Forelimb muscle (tissue), 1 donor: Measurements from ENCODE around the gene TGFA. TPM values are rescaled to one million over a fixed set of nuclear protein-coding genes. Genes with fewer than 3 reads are reported as not detected.

ENCODE experiments used
- DNase-seq: peaks from one replicate; pipeline ENCODE4 v3.0.0-alpha.2; 2013; ENCODE audit warnings: low read depth
- polyA plus RNA-seq: library from polyadenylated mRNA; unstranded; fragments of 120-200 nt; gene quantifications from one replicate; pipeline ENCODE4 v1.2.1, GENCODE V29; 2013; ENCODE audit not compliant: insufficient read length

Gene TGFA
- polyA plus RNA-seq, 1 donor = 0.85 TPM

- no peak for DNase-seq
These were observed 89.6 kb downstream of the TGFA start for GRCh38 chr2:70463997-70464396.

DNA sequence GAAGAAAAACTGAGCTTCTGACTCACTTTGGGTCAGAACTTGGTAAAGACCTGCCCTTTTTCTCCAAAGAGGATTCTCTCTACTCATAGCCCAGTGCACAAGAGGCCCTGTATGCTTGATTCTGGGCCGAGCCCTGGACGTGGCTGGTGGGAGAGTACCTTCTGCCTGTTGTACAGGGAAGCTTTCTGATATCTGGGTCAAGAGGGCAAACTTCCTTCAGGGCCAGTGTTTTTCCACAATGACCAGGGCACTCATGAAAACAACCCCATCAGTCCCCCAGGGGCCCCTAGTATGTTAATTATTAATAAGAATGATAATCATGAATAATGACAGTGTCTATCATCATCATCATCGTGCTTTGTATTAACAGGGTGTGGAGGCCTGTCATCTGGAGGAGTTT is 90.0 kb downstream of the TGFA start:
- no peak for DNase-seq

GRCh38 chr2:70461981-70462876 is 91.4 kb downstream of the TGFA start:
- no peak for DNase-seq

- DNase-seq = no peak
These were observed 92.2 kb downstream of the TGFA start for GRCh38 chr2:70461414-70461813.

GRCh38 chr2:70460333-70460732 is 93.3 kb downstream of the TGFA start:
- DNase-seq = no peak

GRCh38 chr2:70458661-70459060 is 95.0 kb downstream of the TGFA start:
- DNase-seq = no peak

- DNase-seq = no peak
These were observed 96.8 kb downstream of the TGFA start for GRCh38 chr2:70456585-70457495.

DNA sequence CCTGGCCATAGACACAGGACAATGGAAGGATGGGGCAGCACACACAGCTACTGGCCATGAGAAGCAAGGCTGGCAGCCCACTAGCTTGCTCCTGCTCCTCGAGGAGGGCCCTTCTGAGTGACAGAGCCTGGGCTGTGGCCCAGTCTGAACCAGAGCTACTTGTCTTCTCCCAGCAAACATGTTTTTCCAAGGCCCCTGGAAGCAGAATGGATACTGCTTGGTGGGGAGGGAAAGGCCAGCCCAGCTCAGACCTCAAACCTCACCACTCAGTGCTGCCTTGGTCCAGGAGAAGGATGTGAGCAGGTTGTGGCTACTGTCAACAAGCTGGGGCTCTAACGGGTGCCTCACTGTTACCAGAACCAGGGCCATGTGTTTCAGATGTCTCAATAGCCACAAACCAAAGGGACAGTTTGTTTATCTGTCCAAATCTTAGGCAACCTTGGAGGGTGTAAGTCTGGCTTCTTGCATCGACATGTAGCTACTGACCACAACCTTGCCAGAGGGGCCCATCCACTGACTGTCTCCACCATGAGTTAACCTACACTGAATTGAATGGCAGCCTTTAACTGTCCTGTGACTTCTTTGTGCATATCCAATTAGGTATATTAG is 98.6 kb downstream of the TGFA start:
- DNase-seq = no peak

- no peak for DNase-seq
These were observed 102.9 kb downstream of the TGFA start for GRCh38 chr2:70450641-70451250.

- no peak for DNase-seq
These were observed 105.6 kb downstream of the TGFA start for GRCh38 chr2:70448041-70448440.

DNA sequence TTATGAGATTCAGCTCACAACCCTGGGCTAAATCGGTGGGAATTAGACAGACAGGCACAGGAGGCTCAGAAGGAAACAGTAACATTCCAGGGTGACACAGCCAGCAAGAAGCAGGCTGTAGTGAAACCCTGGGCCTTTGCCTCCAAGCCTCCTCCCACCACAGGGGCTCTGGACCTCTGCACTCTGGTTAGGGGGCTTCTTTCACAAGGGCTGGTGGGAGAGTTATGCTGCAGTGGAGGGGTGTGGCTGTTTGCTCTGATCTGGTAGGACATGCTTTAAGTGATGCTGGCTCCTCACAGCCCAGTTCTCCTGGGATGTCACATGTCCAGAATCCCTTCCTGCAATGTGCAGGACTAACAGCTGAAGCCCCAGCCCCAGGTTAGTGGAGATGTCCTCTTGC is 109.9 kb downstream of the TGFA start:
- DNase-seq = no peak

GRCh38 chr2:70443078-70443465 is 110.6 kb downstream of the TGFA start:
- no peak for DNase-seq

GRCh38 chr2:70442301-70443077 is 111.1 kb downstream of the TGFA start:
- no peak for DNase-seq

GRCh38 chr2:70440621-70441020 is 113.0 kb downstream of the TGFA start:
- DNase-seq = no peak

DNA sequence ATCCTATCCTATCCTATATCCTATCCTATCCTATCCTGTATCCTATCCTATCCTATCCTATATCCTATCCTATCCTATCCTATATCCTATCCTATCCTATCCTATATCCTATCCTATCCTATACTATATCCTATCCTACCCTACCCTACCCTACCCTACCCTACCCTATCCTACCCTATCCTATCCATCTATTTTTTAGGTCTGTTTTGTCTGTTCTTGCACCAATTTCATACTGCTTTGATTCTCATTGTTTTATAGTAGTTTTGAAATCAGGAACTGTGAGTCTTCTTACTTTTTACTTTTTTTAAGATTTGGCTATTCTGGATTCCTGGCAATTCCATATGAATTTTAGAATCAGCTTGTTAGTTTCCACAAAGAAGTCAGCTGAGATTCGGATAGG is 118.5 kb downstream of the TGFA start:
- no peak for DNase-seq

DNA sequence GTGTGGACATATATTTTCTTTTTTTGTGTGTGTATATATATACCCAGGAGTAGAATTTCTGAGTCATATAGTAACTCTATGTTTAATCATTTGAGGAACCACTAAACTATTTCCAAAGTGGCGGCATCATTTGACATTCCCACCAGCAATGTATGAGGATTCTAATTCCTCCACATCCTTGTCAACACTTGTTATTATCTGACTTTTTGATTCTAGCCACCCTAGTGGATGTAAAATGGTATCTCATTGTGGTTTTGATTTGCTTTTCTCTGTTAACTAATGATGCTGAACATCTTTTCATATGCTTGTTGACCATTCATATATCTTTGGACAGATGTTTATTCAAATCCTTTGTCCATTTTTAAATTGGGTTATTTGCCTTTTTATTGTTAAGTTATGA is 120.3 kb downstream of the TGFA start:
- no peak for DNase-seq

DNA sequence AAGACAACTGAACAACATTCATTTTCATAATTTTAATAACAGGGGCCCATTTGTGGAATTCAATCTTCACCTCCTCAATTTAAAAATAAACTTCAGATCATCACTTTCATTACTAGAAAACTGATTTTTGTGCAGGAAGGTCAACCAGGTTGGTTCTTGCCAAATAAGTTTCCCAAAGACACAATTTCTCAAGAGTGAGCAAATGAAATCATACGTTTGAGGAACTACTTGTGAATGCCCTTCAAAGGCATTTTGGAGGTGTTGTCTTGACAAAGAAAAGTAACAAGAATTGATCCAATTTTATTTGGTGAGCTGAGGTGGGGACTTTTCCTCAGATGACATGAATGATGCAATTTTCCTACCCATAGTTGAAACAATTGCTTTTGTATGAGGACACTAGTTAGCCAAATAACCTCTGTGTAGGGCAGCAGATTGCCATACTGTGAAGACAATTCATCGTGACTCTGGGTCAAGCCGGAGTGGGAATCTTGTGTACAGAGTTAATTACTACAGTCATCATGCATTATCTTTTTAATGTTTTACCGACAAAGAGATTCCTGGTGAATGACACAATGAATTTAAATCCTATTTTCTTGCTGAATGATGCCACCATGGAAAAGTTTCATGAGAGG is 121.8 kb downstream of the TGFA start:
- DNase-seq = no peak

- DNase-seq = no peak
These were observed 127.3 kb downstream of the TGFA start for GRCh38 chr2:70426341-70426740.

DNA sequence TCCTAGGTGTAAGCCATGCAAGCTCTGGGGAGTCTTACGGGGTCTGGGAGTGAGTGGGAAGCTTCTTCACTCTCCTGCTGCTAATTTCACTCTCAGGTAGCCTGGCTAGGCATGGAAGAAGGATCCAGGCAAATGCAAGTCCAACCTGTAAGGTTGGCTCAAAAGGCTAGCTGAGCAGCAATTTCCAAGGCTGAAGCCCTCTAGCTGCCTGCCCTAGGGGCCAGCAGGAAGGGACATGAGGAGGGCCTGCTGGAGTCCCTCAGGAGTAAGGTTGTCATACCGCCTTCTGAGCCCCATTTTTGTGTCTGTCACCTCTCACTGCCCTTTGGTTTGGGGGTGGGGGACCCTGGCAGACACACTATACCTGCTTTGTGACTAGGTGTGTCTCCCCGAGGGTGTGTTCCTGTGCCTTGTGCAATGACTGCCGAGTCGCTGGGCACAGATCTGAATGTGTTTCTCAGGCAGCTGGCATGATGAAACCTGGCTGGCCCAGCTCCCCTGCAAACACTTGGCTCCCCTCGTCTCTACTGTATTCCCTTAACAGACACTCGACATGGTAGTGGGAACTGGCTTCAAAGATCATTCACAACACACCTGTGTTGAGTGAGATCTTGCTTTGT is 127.8 kb downstream of the TGFA start:
- no peak for DNase-seq

DNA sequence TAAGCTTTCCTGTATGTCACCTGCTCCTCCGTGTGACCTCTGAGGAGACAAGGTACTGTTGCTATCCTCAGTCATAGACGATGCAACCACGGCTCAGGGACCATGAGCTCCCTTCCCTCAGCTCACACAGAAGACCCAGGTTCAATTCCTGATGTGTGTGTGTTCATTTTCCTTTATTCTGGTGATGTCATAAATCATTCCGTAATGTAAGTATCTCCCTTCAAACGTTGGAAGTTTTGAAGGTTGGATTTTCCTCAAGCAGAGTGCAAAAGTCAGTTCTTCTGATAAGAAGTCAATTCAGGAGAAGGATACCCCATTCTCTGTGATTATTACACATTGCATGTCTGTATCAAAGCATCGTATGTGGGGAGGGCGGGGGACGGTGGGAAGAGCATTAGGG is 132.9 kb downstream of the TGFA start:
- DNase-seq = no peak
